IPS DF 6.9 (cell line): Measurements from ENCODE around the gene RAB34.

Experiments
- DNase-seq: peaks from one replicate; pipeline ENCODE4 v3.0.0-alpha.2; 2013; ENCODE audit warnings: low read depth, low spot score
- H3K27ac ChIP-seq: one replicate; pipeline ENCODE4 v1.5.1; 2013; ENCODE audit warnings: low read length, control low read depth
- H3K27me3 ChIP-seq: 2 replicates; pipeline ENCODE4 v1.6.1; 2013; ENCODE audit warnings: mild to moderate bottlenecking, low read length; ENCODE audit not compliant: control insufficient read depth, insufficient read depth
- H3K36me3 ChIP-seq: 2 replicates; pipeline ENCODE4 v1.6.1; 2013; ENCODE audit warnings: low read length; ENCODE audit not compliant: control insufficient read depth, insufficient read depth
- H3K4me1 ChIP-seq: 2 replicates; pipeline ENCODE4 v1.6.1; 2013; ENCODE audit warnings: low read length; ENCODE audit not compliant: control insufficient read depth, insufficient read depth
- H3K4me3 ChIP-seq: 2 replicates; pipeline ENCODE4 v1.5.1; 2013; ENCODE audit warnings: mild to moderate bottlenecking, low read length
- H3K9me3 ChIP-seq: 2 replicates; pipeline ENCODE4 v1.6.1; 2013; ENCODE audit warnings: low read length, inconsistent platforms; ENCODE audit not compliant: control insufficient read depth, insufficient read depth
- WGBS: extraction: QIAGEN DNeasy Blood & Tissue Kit; methylation state at CpG from one replicate; pipeline ENCODE4 v1.1.7; 2013; ENCODE audit warnings: mixed read lengths, missing lambda C conversion rate; ENCODE audit not compliant: insufficient read length, insufficient coverage; 5-methylcytosine and 5-hydroxymethylcytosine counted together

Gene RAB34

DNA sequence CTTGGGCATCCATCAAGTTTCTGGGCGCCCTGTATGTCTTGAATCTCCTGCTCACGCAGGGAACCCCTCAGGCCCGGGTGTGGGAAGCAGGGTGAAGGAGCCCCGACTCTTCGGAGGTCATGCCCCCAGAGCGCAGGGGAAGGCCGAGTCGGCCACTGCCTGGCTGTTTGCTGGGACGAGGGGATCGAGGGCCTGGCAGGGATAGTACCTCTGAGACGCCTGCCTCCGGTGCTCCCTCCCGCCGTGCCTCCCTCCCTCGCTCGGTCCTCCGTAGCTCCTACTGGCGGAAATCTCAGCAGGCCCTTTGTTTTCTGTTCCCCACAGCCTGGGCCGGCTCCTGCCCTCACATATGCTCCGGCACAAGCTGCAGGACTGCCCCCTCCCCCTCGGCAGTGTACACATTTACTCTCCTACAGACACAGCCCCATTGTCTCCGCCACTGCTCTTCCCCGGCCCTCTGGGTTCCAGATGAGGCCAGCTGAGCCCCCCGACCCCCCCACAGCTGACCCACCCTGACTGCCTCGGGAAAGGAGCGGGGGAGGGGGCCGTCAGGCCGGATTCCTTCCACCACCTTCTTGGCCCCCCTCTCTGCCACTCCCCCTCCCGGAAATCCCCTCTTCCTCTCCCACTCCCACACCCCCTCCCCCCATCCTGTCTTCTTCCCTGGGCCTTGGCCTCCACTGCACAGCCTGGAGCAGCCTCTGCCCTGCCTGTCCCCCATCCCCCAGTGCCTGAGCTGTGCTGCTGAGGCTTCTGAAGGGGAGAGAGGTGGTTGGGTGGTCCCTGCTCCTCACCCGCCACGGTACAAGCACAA lies 27.5 kb upstream of the RAB34 start:
- WGBS, result no CpG with 5 or more reads among the region's 31 CpGs
- H3K4me1 ChIP-seq, result peaks cover 15% of the 10 kb centered on the region
- no peaks in the 10 kb centered on the region for H3K9me3 ChIP-seq
- H3K36me3 ChIP-seq, result peaks cover 33% of the 10 kb centered on the region
- no peak overlapping the region for H3K27ac ChIP-seq
- H3K4me3 ChIP-seq, result peak overlapping the region; percentile 97
- no peak for DNase-seq
- no peaks in the 10 kb centered on the region for H3K27me3 ChIP-seq

DNA sequence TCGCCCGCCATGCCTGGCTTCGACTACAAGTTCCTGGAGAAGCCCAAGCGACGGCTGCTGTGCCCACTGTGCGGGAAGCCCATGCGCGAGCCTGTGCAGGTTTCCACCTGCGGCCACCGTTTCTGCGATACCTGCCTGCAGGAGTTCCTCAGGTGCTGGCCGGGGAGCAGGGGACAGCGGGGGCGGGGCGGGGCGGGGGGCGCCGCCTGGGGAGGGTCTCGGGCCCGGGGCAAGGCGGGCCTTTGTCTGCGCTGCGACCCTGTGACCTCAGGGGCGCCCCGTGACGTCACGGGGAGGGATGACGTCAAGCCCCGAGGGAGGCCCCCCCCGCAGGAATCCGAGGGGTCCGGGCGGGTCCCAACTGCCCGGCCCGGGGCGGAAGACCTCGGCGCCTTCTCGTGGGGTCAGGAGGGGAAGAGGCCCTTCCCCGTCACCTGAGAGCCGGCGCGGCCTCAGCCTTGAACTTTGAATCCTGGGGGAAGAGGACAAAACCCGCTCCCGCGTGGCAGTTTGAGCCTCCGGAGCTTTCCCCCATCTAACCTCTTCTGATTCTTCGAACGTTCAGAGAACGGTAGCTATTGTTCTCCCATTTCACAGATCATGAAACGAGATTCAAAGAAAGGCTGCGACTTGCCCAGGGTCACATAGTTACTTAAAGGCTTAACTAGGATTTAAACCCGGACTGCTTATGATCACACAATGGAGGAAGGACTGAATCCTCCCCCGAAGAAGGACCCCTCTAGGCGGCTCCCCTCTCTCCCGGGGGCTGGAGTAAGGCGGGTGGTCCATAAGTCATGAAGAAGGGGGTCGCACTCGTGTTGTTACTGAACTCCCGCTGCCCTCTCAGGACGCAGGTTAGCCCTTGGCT lies 26.7 kb upstream of the RAB34 start:
- Histone ChIP-seq H3K4me3 (peak overlapping the region; percentile 97), H3K27me3 (no peaks in the 10 kb centered on the region), H3K4me1 (peaks cover 15% of the 10 kb centered on the region), H3K9me3 (no peaks in the 10 kb centered on the region), H3K27ac (no peak overlapping the region), H3K36me3 (peaks cover 29% of the 10 kb centered on the region)
- WGBS, result no CpG with 5 or more reads among the region's 61 CpGs
- no peak for DNase-seq

- DNase-seq, result no peak
- H3K27me3 ChIP-seq, result no peaks in the 10 kb centered on the region
- H3K36me3 ChIP-seq, result peaks cover 20% of the 10 kb centered on the region
- peak within 1 kb of the TSS; percentile 97 for H3K4me3 ChIP-seq
- H3K9me3 ChIP-seq, result no peaks in the 10 kb centered on the region
- H3K4me1 ChIP-seq, result peaks cover 15% of the 10 kb centered on the region
- no peak within 1 kb of the TSS for H3K27ac ChIP-seq
- no CpG with 5 or more reads among the region's 70 CpGs for WGBS
Measured at GRCh38 chr17:28743243-28744103, 25.8 kb upstream of the RAB34 start, which contains the start of gene TRAF4. Gene TRAF4, plus strand, starts transcription at chr17:28744011. Its CDS starts 102 bp downstream, at chr17:28744113.

- Histone ChIP-seq H3K4me3 (no peak overlapping the region), H3K4me1 (peaks cover 9% of the 10 kb centered on the region), H3K9me3 (no peaks in the 10 kb centered on the region), H3K36me3 (peaks cover 8% of the 10 kb centered on the region), H3K27ac (no peak overlapping the region), H3K27me3 (no peaks in the 10 kb centered on the region)
- no CpG with 5 or more reads among the region's 19 CpGs for WGBS
- DNase-seq, result no peak
Measured at GRCh38 chr17:28741358-28742349, 24.0 kb upstream of the RAB34 start.

GRCh38 chr17:28740406-28741357 lies 23.0 kb upstream of the RAB34 start:
- no peaks in the 10 kb centered on the region for H3K9me3 ChIP-seq
- WGBS, result no CpG with 5 or more reads among the region's 10 CpGs
- H3K27ac ChIP-seq, result no peak overlapping the region
- DNase-seq, result no peak
- H3K4me1 ChIP-seq, result no peaks in the 10 kb centered on the region; the same call in 1 of the 2 replicates
- no peak overlapping the region for H3K4me3 ChIP-seq
- peaks cover 5% of the 10 kb centered on the region for H3K36me3 ChIP-seq
- H3K27me3 ChIP-seq, result no peaks in the 10 kb centered on the region

GRCh38 chr17:28738680-28739384 lies 21.2 kb upstream of the RAB34 start:
- H3K4me1 ChIP-seq, result no peaks in the 10 kb centered on the region
- peaks cover 5% of the 10 kb centered on the region for H3K36me3 ChIP-seq
- no peaks in the 10 kb centered on the region for H3K27me3 ChIP-seq
- no peak for DNase-seq
- no peak overlapping the region for H3K27ac ChIP-seq
- H3K4me3 ChIP-seq, result no peak overlapping the region
- 100% methylated on average over 1 of the region's 10 CpGs for WGBS
- H3K9me3 ChIP-seq, result no peaks in the 10 kb centered on the region

DNA sequence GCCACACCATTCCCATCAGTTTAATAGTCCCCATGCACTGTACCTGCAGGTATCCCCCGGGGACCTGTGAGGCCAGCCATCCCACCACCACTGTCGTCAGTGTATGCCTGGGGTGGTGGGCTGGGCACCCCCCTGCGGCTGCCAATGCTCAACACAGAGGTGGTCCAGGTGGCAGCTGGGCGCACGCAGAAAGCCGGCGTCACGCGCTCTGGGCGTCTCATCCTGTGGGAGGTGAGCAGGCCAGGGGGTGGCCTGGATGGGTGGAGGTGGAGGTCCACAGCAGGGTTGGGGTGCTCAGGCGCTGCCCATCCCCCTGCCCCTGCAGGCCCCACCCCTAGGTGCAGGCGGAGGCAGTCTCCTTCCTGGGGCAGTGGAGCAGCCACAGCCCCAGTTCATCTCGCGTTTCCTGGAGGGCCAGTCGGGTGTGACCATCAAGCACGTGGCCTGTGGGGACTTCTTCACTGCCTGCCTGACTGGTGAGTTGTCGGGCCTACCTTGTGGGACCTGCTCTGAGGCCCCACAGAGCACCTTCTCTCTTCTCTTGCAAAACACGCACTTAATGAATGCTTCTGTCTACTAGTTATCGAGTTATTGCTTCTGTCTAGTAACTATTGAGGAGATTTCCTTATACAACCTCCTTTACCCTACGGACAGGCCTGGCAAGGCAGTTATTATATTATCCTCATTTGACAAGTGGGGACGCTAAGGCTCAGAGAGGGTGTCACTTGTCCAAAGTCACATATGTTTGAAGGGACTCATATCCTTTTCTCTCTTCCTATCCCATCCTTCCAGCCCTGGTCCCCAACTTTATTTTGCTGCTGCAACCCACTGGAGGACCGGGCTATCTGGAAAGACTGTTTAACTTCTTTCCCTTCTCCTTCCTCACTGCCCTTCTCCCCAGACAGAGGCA lies 20.4 kb upstream of the RAB34 start:
- Histone ChIP-seq H3K36me3 (peaks cover 5% of the 10 kb centered on the region), H3K4me3 (no peak overlapping the region), H3K4me1 (no peaks in the 10 kb centered on the region), H3K27me3 (no peaks in the 10 kb centered on the region), H3K27ac (no peak overlapping the region), H3K9me3 (no peaks in the 10 kb centered on the region)
- WGBS, result no CpG with 5 or more reads among the region's 22 CpGs
- no peak for DNase-seq

- Histone ChIP-seq H3K27ac (no peak overlapping the region), H3K4me1 (no peaks in the 10 kb centered on the region), H3K27me3 (no peaks in the 10 kb centered on the region), H3K9me3 (no peaks in the 10 kb centered on the region), H3K4me3 (no peak overlapping the region), H3K36me3 (peaks cover 5% of the 10 kb centered on the region)
- no peak for DNase-seq
- whole genome bisulfite sequencing, result no CpG with 5 or more reads among the region's 12 CpGs
Measured at GRCh38 chr17:28737316-28737715, 19.6 kb upstream of the RAB34 start.
